ENCODE results near the gene COL4A2. TPM values are rescaled to one million over a fixed set of nuclear protein-coding genes. Genes with fewer than 3 reads are reported as not detected.

COL4A2 gene
- total RNA-seq, 1 donor from 2014 or later, result 159 TPM

DNA sequence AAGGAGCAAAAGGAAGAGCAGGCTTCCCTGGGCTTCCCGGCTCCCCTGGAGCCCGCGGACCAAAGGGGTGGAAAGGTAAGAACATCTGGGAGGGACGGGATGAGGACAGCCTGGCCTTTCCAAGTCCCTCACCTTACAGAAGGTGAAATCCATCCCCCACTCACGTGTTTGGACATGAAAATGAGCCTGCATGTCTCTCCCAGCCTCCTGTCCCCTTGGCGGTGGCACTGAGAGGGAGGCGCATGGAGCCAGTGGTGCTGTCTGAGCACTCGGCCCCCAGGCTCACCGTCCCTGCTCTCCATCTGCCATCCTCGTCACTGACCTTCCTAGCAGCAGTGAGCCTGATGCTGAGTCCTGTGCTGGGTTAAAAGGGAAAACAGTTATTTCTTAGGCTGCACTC lies 150.3 kb downstream of the COL4A2 start:
- DNase-seq (ENCODE audit: low read depth, low spot score), result no peak
- Mint-ChIP-seq H3K4me3 (no peak overlapping the region), H3K27me3 (ENCODE audit: low read depth) (no peaks in the 10 kb centered on the region), H3K27ac (ENCODE audit: unreplicated experiment) (peak overlapping the region; percentile 51), H3K4me1 (peaks cover 29% of the 10 kb centered on the region), H3K9me3 (no peaks in the 10 kb centered on the region), H3K36me3 (ENCODE audit: low read depth) (no peaks in the 10 kb centered on the region)
- no peak for TF ChIP-seq CTCF (conservative IDR thresholded peaks at IDR 0.05)

- Mint-ChIP-seq H3K4me3 (no peak overlapping the region), H3K27ac (ENCODE audit: unreplicated experiment) (no peak overlapping the region), H3K4me1 (peaks cover 29% of the 10 kb centered on the region), H3K36me3 (ENCODE audit: low read depth) (peaks cover 2% of the 10 kb centered on the region), H3K27me3 (ENCODE audit: low read depth) (no peaks in the 10 kb centered on the region), H3K9me3 (no peaks in the 10 kb centered on the region)
- DNase-seq (ENCODE audit: low read depth, low spot score), result no peak
- TF ChIP-seq CTCF (conservative IDR thresholded peaks at IDR 0.05), result no peak
These were observed 150.9 kb downstream of the COL4A2 start for GRCh38 chr13:110458017-110458416.

GRCh38 chr13:110458594-110459365 lies 151.7 kb downstream of the COL4A2 start:
- DNase-seq (ENCODE audit: low read depth, low spot score), result no peak
- no peak for TF ChIP-seq CTCF (conservative IDR thresholded peaks at IDR 0.05)
- H3K27me3 Mint-ChIP-seq (ENCODE audit: low read depth), result no peaks in the 10 kb centered on the region
- H3K27ac Mint-ChIP-seq (ENCODE audit: unreplicated experiment), result no peak overlapping the region
- H3K4me1 Mint-ChIP-seq, result peaks cover 24% of the 10 kb centered on the region
- H3K36me3 Mint-ChIP-seq (ENCODE audit: low read depth), result peaks cover 7% of the 10 kb centered on the region
- no peaks in the 10 kb centered on the region for H3K9me3 Mint-ChIP-seq
- H3K4me3 Mint-ChIP-seq, result no peak overlapping the region

DNA sequence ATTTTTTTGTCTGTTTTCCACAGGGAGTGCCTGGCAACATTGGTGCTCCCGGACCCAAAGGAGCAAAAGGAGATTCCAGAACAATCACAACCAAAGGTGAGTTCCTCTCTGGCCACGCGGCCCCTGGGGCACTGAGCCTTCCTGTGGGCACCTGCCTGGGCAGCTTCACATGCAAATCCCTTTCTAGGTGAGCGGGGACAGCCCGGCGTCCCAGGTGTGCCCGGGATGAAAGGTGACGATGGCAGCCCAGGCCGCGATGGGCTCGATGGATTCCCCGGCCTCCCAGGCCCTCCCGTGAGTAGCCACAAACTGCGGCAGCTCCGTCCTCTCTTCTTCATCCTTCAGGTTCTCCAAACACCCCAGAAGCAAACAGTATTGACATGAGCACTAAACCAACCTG lies 155.0 kb downstream of the COL4A2 start:
- Mint-ChIP-seq H3K9me3 (no peaks in the 10 kb centered on the region), H3K36me3 (ENCODE audit: low read depth) (peaks cover 7% of the 10 kb centered on the region), H3K4me3 (no peak overlapping the region), H3K27ac (ENCODE audit: unreplicated experiment) (no peak overlapping the region), H3K4me1 (peaks cover 14% of the 10 kb centered on the region), H3K27me3 (ENCODE audit: low read depth) (no peaks in the 10 kb centered on the region)
- DNase-seq (ENCODE audit: low read depth, low spot score), result no peak
- TF ChIP-seq CTCF (conservative IDR thresholded peaks at IDR 0.05), result no peak

GRCh38 chr13:110463156-110463555 lies 156.1 kb downstream of the COL4A2 start:
- DNase-seq (ENCODE audit: low read depth, low spot score), result no peak
- peaks cover 17% of the 10 kb centered on the region for H3K4me1 Mint-ChIP-seq
- no peaks in the 10 kb centered on the region for H3K27me3 Mint-ChIP-seq (ENCODE audit: low read depth)
- peaks cover 7% of the 10 kb centered on the region for H3K36me3 Mint-ChIP-seq (ENCODE audit: low read depth)
- no peak overlapping the region for H3K4me3 Mint-ChIP-seq
- no peak for TF ChIP-seq CTCF (conservative IDR thresholded peaks at IDR 0.05)
- H3K9me3 Mint-ChIP-seq, result no peaks in the 10 kb centered on the region
- no peak overlapping the region for H3K27ac Mint-ChIP-seq (ENCODE audit: unreplicated experiment)

All from neural crest cell (in vitro differentiated cells).